Transverse colon (tissue), 4 donors: ENCODE data around the gene TMEM86A. TPM values are rescaled to one million over a fixed set of nuclear protein-coding genes. Genes with fewer than 3 reads are reported as not detected.

Experiments used
- DNase-seq: peaks from one replicate; pipeline ENCODE4 v3.0.0-alpha.2; 2019
- H3K27ac ChIP-seq, 4 donors: fragments of 200-600 bp; sonication (generic); 2 replicates each; pipeline ENCODE4 v1.5.1; 2016 to 2018; ENCODE audit warnings: inconsistent platforms in 4 of 4
- H3K27me3 ChIP-seq: fragments of 200-600 bp; sonication (generic); 2 replicates; pipeline ENCODE4 v1.5.1; 2017; ENCODE audit warnings: inconsistent platforms
- H3K36me3 ChIP-seq, 4 donors: fragments of 200-600 bp; sonication (generic); 2 replicates each; pipeline ENCODE4 v1.5.1; 2017 to 2019; ENCODE audit warnings: inconsistent platforms in 4 of 4
- H3K4me1 ChIP-seq, 4 donors: fragments of 200-600 bp; sonication (generic); 2 replicates each; pipeline ENCODE4 v1.5.1; 2017 to 2020; ENCODE audit warnings: inconsistent platforms in 4 of 4
- H3K4me3 ChIP-seq, 4 donors: fragments of 200-600 bp; sonication (generic); 1 replicate in 1 of 4; 2 replicates in 3 of 4; pipeline versions ENCODE4 v1.5.1 to v1.6.1; 2017 to 2019; ENCODE audit warnings: inconsistent platforms in 4 of 4
- H3K9me3 ChIP-seq, 2 donors: fragments of 200-600 bp; sonication (generic); 2 replicates each; pipeline ENCODE4 v1.5.1; 2017 to 2019; ENCODE audit warnings: inconsistent platforms in 2 of 2
- EP300 ChIP-seq: sonication (generic); formaldehyde crosslinking; IDR thresholded peaks from one replicate; pipeline ENCODE4 v1.6.1; 2017; ENCODE audit warnings: antibody characterized with exemption, low read depth
- POLR2A ChIP-seq: fragments of 450-650 bp; IDR thresholded peaks from one replicate; pipeline ENCODE4 v1.6.1; 2016; ENCODE audit warnings: antibody characterized with exemption, mild to moderate bottlenecking, moderate library complexity
- POLR2AphosphoS5 ChIP-seq, 3 donors: sonication (generic); formaldehyde crosslinking; IDR thresholded peaks; one replicate each; pipeline ENCODE4 v1.6.1; 2016; ENCODE audit warnings: antibody characterized with exemption in 3 of 3
- WGBS, 2 donors: methylation state at CpG; one replicate each; pipeline ENCODE4 v1.1.5; 2018; ENCODE audit warnings: low coverage in 1 of 2; 5-methylcytosine and 5-hydroxymethylcytosine counted together
- in situ Hi-C, 4 donors: fragments of 200-750 bp; cut with MboI; loops; one replicate each; pipeline versions ENCODE4 v1.15.0 to v1.15.1; 2017; ENCODE audit warnings: low sequenced_read_pairs in 3 of 4, low pct_ligation_motif_present in 1 of 4, low pct_unique_long_range_greater_than_20kb in 1 of 4
- intact Hi-C: fragments of 100-400 bp; cut with DNase I; formaldehyde crosslinking; loops from one replicate; pipeline ENCODE4 v1.15.1; 2023; ENCODE audit warnings: low total_unique reads
- total RNA-seq, 4 donors: library from RNA; depleted of rRNA; stranded (reverse); fragments of >200 nt; gene quantifications; one replicate each; pipeline ENCODE4 v1.1.0, GENCODE V29; 2016
- TF ChIP-seq, protein P1 (sequence below), 5 experiments: fragments of 200-600 bp in 3 of 5; fragments of 450-650 bp in 2 of 5; sonication (generic) in 3 of 5; IDR thresholded peaks; 1 replicate in 2 of 5; 2 replicates in 3 of 5; pipeline ENCODE4 v1.5.1; 2016 to 2017; ENCODE audit warnings: antibody characterized with exemption in 5 of 5, inconsistent platforms in 3 of 5, mild to moderate bottlenecking in 2 of 5, moderate library complexity in 1 of 5

TMEM86A gene
- total RNA-seq, 4 donors from 2014 or later: 2.6 to 4.9 (median 3.6) TPM

DNA sequence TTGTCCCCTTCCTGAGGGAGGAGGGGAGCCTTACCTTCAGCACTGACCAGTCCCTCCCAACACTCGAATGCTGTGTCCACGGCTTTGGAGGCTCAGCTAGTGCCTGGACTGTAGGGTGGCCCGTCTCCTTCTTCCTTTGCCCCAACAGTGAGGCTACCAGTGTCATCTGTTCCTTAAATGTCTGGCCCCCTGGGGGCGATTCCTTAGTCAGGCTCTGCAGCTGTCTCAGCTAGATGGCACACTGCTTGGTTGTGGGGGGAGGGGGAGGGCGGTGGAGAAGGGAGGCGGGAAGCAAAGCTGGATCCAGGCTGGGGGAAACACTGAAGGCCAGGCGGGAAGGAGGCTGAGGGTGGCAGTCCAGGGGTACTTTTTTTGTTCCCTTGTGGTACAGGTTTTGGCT lies 27.5 kb downstream of the TMEM86A start, which contains the start of gene IGSF22:
Gene IGSF22, minus strand, starts transcription at position 149 of the 400 bp plus-strand sequence. CDS start 1,952 bp downstream, outside the sequence.
- Histone ChIP-seq H3K4me1 (peaks cover 4 to 12% (median 9%) of the 10 kb centered on the region in 4 donors), H3K4me3 (no peak within 1 kb of the TSS), H3K9me3 (no peaks in the 10 kb centered on the region), H3K27ac (no peak within 1 kb of the TSS), H3K27me3 (no peaks in the 10 kb centered on the region), H3K36me3 (no peaks in the 10 kb centered on the region)
- intact Hi-C loops (no loop called here), in situ Hi-C loops (loop anchor here in 2 of 4 donors (25.0 kb wide), 3 partner anchors 164 to 614 kb away; partner anchors contain the start of genes SAAL1 (in 2 of the 2) and TSG101 (in 1 of the 2))
- no peak for DNase-seq
- WGBS, 2 donors: 72% methylated on average over 7 of the region's 7 CpGs; no CpG with 5 or more reads in 1 of the 2 donors
- TF ChIP-seq POLR2AphosphoS5 (IDR thresholded peaks at IDR 0.05) (no peak), POLR2A (no peak), EP300 (no peak)
- TF ChIP-seq, protein P1, sequence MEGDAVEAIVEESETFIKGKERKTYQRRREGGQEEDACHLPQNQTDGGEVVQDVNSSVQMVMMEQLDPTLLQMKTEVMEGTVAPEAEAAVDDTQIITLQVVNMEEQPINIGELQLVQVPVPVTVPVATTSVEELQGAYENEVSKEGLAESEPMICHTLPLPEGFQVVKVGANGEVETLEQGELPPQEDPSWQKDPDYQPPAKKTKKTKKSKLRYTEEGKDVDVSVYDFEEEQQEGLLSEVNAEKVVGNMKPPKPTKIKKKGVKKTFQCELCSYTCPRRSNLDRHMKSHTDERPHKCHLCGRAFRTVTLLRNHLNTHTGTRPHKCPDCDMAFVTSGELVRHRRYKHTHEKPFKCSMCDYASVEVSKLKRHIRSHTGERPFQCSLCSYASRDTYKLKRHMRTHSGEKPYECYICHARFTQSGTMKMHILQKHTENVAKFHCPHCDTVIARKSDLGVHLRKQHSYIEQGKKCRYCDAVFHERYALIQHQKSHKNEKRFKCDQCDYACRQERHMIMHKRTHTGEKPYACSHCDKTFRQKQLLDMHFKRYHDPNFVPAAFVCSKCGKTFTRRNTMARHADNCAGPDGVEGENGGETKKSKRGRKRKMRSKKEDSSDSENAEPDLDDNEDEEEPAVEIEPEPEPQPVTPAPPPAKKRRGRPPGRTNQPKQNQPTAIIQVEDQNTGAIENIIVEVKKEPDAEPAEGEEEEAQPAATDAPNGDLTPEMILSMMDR (IDR thresholded peaks at IDR 0.05): no peak

DNA sequence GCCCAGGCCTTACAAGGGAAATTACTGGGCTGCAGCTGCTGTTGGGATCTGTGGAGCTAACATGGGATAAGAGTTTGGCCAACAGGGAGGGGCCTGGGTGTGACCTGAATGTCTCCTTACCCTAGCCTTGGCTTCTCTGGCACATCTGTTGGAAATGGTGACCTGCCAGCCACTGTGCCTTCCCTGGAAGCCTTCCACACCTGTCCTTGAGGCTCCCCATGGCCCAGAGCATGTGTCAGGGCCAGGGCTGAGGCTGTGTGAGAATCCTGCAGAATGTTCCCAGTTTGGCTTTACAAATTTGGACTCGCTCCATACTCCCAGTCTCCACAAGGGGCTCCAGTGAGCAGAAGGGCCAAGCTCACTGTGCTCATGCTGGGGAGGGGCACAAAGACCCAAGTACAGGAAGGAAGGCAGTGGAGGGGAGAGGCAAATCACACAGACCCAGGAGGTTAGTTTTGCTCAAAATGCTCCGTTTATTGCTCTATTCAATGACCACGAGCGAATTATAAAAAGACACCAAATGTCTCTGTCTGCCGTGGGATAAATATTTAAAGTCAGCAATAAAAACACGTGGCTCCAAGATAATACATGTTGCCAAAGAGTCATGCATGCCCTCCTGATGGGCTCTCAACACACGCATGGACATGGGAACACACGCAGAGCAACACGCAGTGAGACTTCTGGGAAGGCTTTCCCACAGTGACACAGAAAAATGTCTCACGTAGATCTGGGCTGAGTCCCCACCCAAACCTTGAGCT lies 29.1 kb downstream of the TMEM86A start:
- Histone ChIP-seq H3K9me3 (no peaks in the 10 kb centered on the region), H3K36me3 (no peaks in the 10 kb centered on the region), H3K27me3 (no peaks in the 10 kb centered on the region), H3K27ac (no peak overlapping the region), H3K4me1 (no peaks in the 10 kb centered on the region), H3K4me3 (no peak overlapping the region)
- in situ Hi-C loops: loop anchor here in 2 of 4 donors (25.0 kb wide), 3 partner anchors 165 to 615 kb away; partner anchors contain the start of genes SAAL1 (in 2 of the 2) and TSG101 (in 1 of the 2)
- intact Hi-C loops: no loop called here
- peak; percentile 39 for DNase-seq
- TF ChIP-seq EP300 (no peak), POLR2A (no peak), POLR2AphosphoS5 (IDR thresholded peaks at IDR 0.05) (no peak)
- TF ChIP-seq, protein P1 (IDR thresholded peaks at IDR 0.05): peak; percentile 56 to 74 (median 70)
- 30 to 43% methylated on average over 4 to 10 of the region's 10 CpGs for WGBS, 2 donors

DNA sequence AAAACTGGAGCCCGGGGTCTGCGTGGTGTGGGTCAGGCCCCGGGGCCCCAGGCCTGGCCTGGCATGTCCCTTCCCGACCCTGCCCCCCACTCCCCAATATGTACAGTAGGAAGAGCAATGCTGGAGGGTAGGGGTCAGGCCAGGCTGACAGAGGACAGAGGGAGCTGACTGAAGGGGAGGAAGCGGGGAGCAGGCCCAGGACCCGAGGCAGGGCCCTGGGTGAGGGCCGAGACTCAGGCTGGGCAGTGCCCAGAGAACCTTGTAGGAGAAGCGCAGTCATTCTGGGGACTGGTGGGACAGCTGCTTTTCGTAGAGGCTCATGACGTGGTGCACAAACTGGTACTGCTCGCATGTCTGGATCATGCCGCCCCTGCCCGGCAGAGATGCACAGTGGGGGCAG lies 30.1 kb downstream of the TMEM86A start:
- no peak for TF ChIP-seq POLR2A
- TF ChIP-seq POLR2AphosphoS5 (IDR thresholded peaks at IDR 0.05): no peak
- no peak for TF ChIP-seq EP300
- TF ChIP-seq, protein P1 (IDR thresholded peaks at IDR 0.05): no peak
- H3K36me3 ChIP-seq: no peaks in the 10 kb centered on the region
- WGBS, 2 donors: 93% methylated on average over 13 of the region's 13 CpGs; no CpG with 5 or more reads in 1 of the 2 donors
- in situ Hi-C loops: loop anchor here in 2 of 4 donors (25.0 kb wide), 3 partner anchors 166 to 616 kb away; partner anchors contain the start of genes SAAL1 (in 2 of the 2) and TSG101 (in 1 of the 2)
- no peak for DNase-seq
- H3K27me3 ChIP-seq: no peaks in the 10 kb centered on the region
- no peaks in the 10 kb centered on the region for H3K9me3 ChIP-seq
- no peak overlapping the region for H3K4me3 ChIP-seq
- intact Hi-C loops: no loop called here
- H3K4me1 ChIP-seq: no peaks in the 10 kb centered on the region
- H3K27ac ChIP-seq: no peak overlapping the region

DNA sequence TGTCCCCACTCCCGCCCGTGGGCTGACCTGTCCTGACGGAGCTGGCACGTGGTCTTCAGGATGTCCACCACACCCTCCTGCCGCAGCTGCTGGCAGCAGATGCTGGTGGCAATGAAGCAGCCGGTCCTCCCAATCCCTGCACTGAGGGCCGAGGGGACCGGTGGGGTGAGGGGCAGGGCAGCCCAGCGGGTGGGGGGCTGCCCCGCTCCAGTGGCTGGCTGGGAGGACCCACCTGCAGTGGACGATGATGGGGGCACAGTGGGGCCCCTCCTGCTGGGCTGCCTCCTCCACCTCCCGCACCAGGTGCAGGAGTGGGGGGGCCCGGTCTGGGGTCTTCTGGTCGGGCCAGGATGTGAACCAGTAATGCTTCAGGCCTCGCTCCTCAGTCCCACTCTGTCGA lies 30.8 kb downstream of the TMEM86A start:
- H3K4me3 ChIP-seq: no peak overlapping the region
- DNase-seq: no peak
- no peaks in the 10 kb centered on the region for H3K36me3 ChIP-seq
- H3K4me1 ChIP-seq: no peaks in the 10 kb centered on the region
- no peak for TF ChIP-seq POLR2A
- TF ChIP-seq, protein P1 (IDR thresholded peaks at IDR 0.05): no peak
- TF ChIP-seq POLR2AphosphoS5 (IDR thresholded peaks at IDR 0.05): no peak
- TF ChIP-seq EP300: no peak
- no peak overlapping the region for H3K27ac ChIP-seq
- H3K27me3 ChIP-seq: no peaks in the 10 kb centered on the region
- in situ Hi-C loops (loop anchor here in 2 of 4 donors (25.0 kb wide), 3 partner anchors 167 to 617 kb away; partner anchors contain the start of genes SAAL1 (in 2 of the 2) and TSG101 (in 1 of the 2)), intact Hi-C loops (no loop called here)
- 77% methylated on average over 14 of the region's 16 CpGs; no CpG with 5 or more reads in 1 of the 2 donors for WGBS, 2 donors
- no peaks in the 10 kb centered on the region for H3K9me3 ChIP-seq
